Liver (tissue), 3 donors: ENCODE data around the gene ZNF212.

Experiments used
- CTCF ChIP-seq: fragments of 150-350 bp; IDR thresholded peaks from 2 replicates; pipeline ENCODE4 v1.5.1; 2017; ENCODE audit warnings: improper control_type of control experiment, low read depth, low read length; ENCODE audit not compliant: missing input control
- FOXA1 ChIP-seq: IDR thresholded peaks from 2 replicates; pipeline ENCODE4 v1.6.1; 2016; ENCODE audit warnings: antibody characterized with exemption
- JUND ChIP-seq, 2 donors: IDR thresholded peaks; 2 replicates each; pipeline ENCODE4 v1.6.1; 2016; ENCODE audit warnings: antibody characterized with exemption in 2 of 2
- MAX ChIP-seq: IDR thresholded peaks from 2 replicates; pipeline ENCODE4 v1.6.1; 2016; ENCODE audit warnings: antibody characterized with exemption
- RAD21 ChIP-seq, 2 donors: IDR thresholded peaks; 2 replicates each; pipeline ENCODE4 v1.6.1; 2016; ENCODE audit warnings: antibody characterized with exemption in 2 of 2, mild to moderate bottlenecking in 2 of 2
- REST ChIP-seq: IDR thresholded peaks from 2 replicates; pipeline ENCODE4 v1.6.1; 2016; ENCODE audit warnings: antibody characterized with exemption, mild to moderate bottlenecking
- SP1 ChIP-seq: IDR thresholded peaks from 2 replicates; pipeline ENCODE4 v1.6.1; 2018; ENCODE audit warnings: antibody characterized with exemption, mild to moderate bottlenecking
- TAF1 ChIP-seq: conservative IDR thresholded peaks from 2 replicates; pipeline ENCODE4 v1.6.1; 2016; ENCODE audit warnings: antibody characterized with exemption, mild to moderate bottlenecking
- YY1 ChIP-seq: IDR thresholded peaks from 2 replicates; pipeline ENCODE4 v1.6.1; 2016; ENCODE audit warnings: antibody characterized with exemption, mild to moderate bottlenecking
- donor health status: healthy.
- donor health status: healthy.

GRCh38 chr7:149224352-149224751, 15.1 kb upstream of the ZNF212 start:
- TF ChIP-seq FOXA1 (no peak), CTCF (no peak), MAX (no peak), RAD21 (IDR thresholded peaks at IDR 0.05) (no peak), SP1 (no peak), YY1 (no peak), TAF1 (no peak), JUND (IDR thresholded peaks at IDR 0.05) (no peak), REST (no peak)
